Measurements from ENCODE around the gene NBEAL1. TPM values are rescaled to one million over a fixed set of nuclear protein-coding genes. Genes with fewer than 3 reads are reported as not detected.
"Not testable (repeated sequence)": the region's sequence is repeated elsewhere in the genome, so short reads cannot be mapped to it uniquely, and the experiment has no call there.

NBEAL1 gene
- total RNA-seq, 1 donor from 2014 or later, result 18.0 TPM

DNA sequence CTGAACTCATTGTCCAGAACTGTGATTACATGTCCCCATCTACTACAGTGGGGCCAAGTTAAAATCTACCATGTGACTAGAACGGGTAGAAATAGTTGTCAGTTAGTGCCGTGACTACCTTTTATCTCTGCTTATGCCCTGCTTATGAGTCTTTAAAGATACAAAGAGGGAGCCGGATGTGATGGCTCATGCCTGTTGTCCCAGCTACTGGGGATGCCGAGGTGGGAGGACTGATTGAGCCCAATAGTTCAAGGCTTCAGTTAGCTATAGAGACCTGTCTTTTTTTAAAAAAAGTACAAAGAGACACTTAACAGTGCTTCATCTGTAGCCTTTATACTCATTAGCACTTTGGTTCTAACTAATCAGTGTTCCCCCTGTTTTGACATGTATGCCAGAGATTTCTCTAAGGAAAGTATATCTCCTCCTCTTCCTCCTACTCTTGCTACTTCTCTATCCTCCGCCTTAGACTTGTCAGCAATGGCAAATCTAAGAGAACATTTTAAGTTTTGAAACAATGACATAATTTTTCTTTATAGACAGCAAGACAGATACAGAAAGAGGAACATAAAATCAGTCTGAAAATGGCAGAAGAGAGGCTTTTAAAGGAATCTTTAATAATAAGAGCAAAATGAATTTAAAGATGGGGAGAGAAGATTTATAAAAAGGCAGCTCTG, 45.0 kb downstream of the NBEAL1 start:
- Histone ChIP-seq H3K27ac (replicated peaks) (no peak overlapping the region), H3K27me3 (ENCODE audit: low read depth) (no peaks in the 10 kb centered on the region), H3K9me3 (replicated peaks) (no peaks in the 10 kb centered on the region), H3K36me3 (peaks cover 79% of the 10 kb centered on the region), H3K4me1 (no peaks in the 10 kb centered on the region), H3K4me3 (no peak overlapping the region)
- intact Hi-C loops (cut with micrococcal nuclease), result no loop called here
- TF ChIP-seq, protein P1, sequence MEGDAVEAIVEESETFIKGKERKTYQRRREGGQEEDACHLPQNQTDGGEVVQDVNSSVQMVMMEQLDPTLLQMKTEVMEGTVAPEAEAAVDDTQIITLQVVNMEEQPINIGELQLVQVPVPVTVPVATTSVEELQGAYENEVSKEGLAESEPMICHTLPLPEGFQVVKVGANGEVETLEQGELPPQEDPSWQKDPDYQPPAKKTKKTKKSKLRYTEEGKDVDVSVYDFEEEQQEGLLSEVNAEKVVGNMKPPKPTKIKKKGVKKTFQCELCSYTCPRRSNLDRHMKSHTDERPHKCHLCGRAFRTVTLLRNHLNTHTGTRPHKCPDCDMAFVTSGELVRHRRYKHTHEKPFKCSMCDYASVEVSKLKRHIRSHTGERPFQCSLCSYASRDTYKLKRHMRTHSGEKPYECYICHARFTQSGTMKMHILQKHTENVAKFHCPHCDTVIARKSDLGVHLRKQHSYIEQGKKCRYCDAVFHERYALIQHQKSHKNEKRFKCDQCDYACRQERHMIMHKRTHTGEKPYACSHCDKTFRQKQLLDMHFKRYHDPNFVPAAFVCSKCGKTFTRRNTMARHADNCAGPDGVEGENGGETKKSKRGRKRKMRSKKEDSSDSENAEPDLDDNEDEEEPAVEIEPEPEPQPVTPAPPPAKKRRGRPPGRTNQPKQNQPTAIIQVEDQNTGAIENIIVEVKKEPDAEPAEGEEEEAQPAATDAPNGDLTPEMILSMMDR (IDR thresholded peaks at IDR 0.05; ENCODE audit: borderline replicate concordance), result no peak
- DNase-seq, result no peak

DNA sequence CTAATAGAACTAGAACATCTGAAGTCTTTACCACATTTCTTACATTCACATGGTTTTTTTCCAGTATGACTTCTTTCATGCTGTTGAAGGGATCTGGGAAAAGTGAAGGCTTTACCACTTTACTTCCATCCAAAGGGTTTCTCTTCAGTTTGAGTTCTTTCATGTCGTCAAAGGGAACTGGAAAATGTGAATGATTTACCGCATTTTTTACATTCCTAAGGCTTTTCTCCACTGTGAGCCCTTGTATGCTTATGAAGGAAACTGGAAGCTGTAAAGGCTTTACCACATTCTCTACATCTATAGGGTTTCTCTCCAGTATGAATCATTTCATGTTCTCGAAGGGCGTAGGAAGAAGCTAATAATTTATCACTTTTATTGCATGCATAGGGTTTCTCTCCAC, 46.7 kb downstream of the NBEAL1 start:
- DNase-seq, result no peak
- Histone ChIP-seq H3K4me1 (no peaks in the 10 kb centered on the region), H3K27ac (replicated peaks) (no peak overlapping the region), H3K4me3 (no peak overlapping the region), H3K36me3 (peaks cover 92% of the 10 kb centered on the region), H3K27me3 (ENCODE audit: low read depth) (no peaks in the 10 kb centered on the region), H3K9me3 (replicated peaks) (no peaks in the 10 kb centered on the region)
- TF ChIP-seq, protein P1 (IDR thresholded peaks at IDR 0.05; ENCODE audit: borderline replicate concordance), result no peak
- intact Hi-C loops (cut with micrococcal nuclease), result no loop called here

DNA sequence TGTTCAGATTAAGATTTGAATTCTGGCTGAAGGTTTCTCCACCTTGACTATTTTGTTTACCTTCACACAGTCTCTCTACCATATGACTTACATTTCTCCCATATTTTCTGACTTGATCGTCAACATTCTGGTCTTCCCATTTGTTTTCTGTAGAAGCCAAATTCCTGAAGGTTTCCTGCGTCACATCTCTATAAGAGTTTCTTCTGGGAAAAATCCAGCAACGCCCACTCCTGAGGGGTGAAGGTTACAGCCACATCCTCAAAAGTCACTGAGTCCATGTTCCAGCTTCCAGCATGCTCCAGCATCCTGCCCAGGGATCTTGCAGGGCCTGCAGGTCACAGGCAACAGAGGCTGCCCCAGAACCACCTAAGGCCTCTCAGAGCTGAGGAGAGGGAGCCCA, 47.5 kb downstream of the NBEAL1 start:
- TF ChIP-seq, protein P1 (IDR thresholded peaks at IDR 0.05; ENCODE audit: borderline replicate concordance), result no peak
- H3K27ac ChIP-seq (replicated peaks), result no peak overlapping the region
- H3K36me3 ChIP-seq, result peaks cover 96% of the 10 kb centered on the region
- intact Hi-C loops (cut with micrococcal nuclease), result no loop called here
- no peaks in the 10 kb centered on the region for H3K4me1 ChIP-seq
- H3K27me3 ChIP-seq (ENCODE audit: low read depth), result no peaks in the 10 kb centered on the region
- H3K9me3 ChIP-seq (replicated peaks), result no peaks in the 10 kb centered on the region
- no peak overlapping the region for H3K4me3 ChIP-seq
- no peak for DNase-seq

DNA sequence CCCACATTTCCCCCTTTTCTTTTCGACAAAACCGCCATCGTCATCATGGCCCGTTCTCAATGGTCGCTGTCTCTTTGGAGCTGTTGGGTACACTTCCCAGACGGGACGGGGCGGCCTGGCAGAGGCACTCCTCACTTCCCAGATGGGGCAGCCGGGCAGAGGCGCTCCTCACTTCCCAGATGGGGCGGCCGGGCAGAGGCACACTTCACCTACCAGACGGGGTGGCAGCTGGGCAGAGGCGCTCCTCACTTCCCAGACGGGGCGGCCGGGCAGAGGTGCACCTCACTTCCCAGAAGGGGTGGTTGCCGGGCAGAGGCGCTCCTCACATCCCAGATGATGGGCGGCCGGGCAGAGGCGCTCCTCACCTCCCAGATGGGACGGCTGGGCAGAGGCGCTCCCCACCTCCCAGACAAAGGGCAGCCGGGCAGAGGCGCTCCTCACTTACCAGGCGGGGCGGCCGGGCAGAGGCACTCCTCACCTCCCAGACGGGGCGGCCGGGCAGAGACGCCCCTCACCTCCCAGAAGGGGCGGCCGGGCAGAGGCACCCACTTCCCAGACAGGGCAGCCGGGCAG, 51.9 kb downstream of the NBEAL1 start:
- H3K36me3 ChIP-seq, result peaks cover 87% of the 10 kb centered on the region

DNA sequence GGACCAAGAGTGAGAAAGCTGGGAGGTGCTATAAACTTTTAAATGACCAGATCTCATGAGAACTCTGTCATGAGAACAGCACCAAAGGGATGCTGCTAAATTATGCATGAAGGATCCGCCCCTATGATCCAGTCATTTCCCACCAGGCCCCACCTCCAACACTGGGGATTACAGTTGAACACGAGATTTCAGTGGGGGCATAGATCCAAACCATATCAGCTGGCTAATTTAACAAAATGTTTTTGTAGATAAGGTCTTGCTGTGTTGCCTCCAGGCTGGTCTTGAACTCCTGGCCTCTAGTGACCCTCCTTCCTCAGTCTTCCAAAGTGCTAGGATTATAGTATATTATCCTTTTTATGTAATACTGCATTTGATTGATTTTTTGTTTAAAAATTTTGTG, 56.0 kb downstream of the NBEAL1 start:
- Histone ChIP-seq H3K4me3 (no peak overlapping the region), H3K36me3 (peaks cover 70% of the 10 kb centered on the region), H3K27ac (replicated peaks) (no peak overlapping the region), H3K4me1 (no peaks in the 10 kb centered on the region), H3K9me3 (replicated peaks) (peaks cover 15% of the 10 kb centered on the region), H3K27me3 (ENCODE audit: low read depth) (no peaks in the 10 kb centered on the region)
- no peak for DNase-seq
- intact Hi-C loops (cut with micrococcal nuclease), result no loop called here
- TF ChIP-seq, protein P1 (IDR thresholded peaks at IDR 0.05; ENCODE audit: borderline replicate concordance), result no peak

More for the DNA sequence above, 51.9 kb downstream of the NBEAL1 start:
- H3K27ac ChIP-seq (replicated peaks); intact Hi-C loops (cut with micrococcal nuclease); H3K4me3 ChIP-seq; H3K9me3 ChIP-seq (replicated peaks); H3K4me1 ChIP-seq; DNase-seq; H3K27me3 ChIP-seq (ENCODE audit: low read depth): not testable (repeated sequence)

DNA sequence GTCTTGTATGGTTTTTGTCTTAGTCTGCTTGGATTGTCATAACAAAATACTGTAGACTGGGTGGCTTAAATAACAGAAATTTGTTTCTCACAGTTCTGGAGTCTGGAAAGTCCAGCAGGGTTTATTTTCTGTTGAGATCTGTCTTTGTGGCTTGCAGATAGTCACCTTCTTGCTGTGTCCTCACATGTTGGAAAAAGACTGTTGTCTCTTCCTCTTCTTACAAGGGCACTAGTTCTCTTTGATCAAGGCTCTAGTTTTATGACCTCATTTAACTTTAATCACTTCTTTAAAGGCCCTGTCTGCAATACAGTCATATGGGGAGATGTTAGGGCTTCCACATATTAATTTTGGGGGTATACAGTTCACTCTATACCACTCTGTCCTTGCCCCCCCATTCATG, 56.5 kb downstream of the NBEAL1 start:
- H3K36me3 ChIP-seq, result peaks cover 66% of the 10 kb centered on the region
- no peaks in the 10 kb centered on the region for H3K4me1 ChIP-seq
- TF ChIP-seq, protein P1 (IDR thresholded peaks at IDR 0.05; ENCODE audit: borderline replicate concordance), result no peak
- intact Hi-C loops (cut with micrococcal nuclease), result no loop called here
- no peaks in the 10 kb centered on the region for H3K27me3 ChIP-seq (ENCODE audit: low read depth)
- DNase-seq, result no peak
- peaks cover 15% of the 10 kb centered on the region for H3K9me3 ChIP-seq (replicated peaks)
- H3K27ac ChIP-seq (replicated peaks), result no peak overlapping the region
- no peak overlapping the region for H3K4me3 ChIP-seq
